ENCODE measurements around the gene CASP9.

GRCh38 chr1:15541231-15541792 lies 17.3 kb upstream of the CASP9 start:
- TF ChIP-seq, protein P1, sequence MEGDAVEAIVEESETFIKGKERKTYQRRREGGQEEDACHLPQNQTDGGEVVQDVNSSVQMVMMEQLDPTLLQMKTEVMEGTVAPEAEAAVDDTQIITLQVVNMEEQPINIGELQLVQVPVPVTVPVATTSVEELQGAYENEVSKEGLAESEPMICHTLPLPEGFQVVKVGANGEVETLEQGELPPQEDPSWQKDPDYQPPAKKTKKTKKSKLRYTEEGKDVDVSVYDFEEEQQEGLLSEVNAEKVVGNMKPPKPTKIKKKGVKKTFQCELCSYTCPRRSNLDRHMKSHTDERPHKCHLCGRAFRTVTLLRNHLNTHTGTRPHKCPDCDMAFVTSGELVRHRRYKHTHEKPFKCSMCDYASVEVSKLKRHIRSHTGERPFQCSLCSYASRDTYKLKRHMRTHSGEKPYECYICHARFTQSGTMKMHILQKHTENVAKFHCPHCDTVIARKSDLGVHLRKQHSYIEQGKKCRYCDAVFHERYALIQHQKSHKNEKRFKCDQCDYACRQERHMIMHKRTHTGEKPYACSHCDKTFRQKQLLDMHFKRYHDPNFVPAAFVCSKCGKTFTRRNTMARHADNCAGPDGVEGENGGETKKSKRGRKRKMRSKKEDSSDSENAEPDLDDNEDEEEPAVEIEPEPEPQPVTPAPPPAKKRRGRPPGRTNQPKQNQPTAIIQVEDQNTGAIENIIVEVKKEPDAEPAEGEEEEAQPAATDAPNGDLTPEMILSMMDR (IDR thresholded peaks at IDR 0.05; ENCODE audit: insufficient read depth, low read depth, low read length): no peak
- TF ChIP-seq EZH2 (IDR thresholded peaks at IDR 0.05; ENCODE audit: insufficient read depth, low read length): no peak
